Mucosa of descending colon (tissue), 3 donors: ENCODE results near the gene GSS. TPM values are rescaled to one million over a fixed set of nuclear protein-coding genes. Genes with fewer than 3 reads are reported as not detected.

Experiments
- ATAC-seq: fragments of 200-7000 bp; cut with Tn5 transposase; one replicate; pipeline ENCODE4 v1.9.1; 2020; ENCODE audit warnings: mild to moderate bottlenecking, moderate library complexity
- DNase-seq, 3 donors: peaks; one replicate each; pipeline ENCODE4 v3.0.0-alpha.2; 2020
- H3K36me3 ChIP-seq: fragments of 200-600 bp; one replicate; pipeline ENCODE4 v1.8.0; 2021; ENCODE audit warnings: low read depth, mild to moderate bottlenecking
- H3K4me1 ChIP-seq: fragments of 200-600 bp; one replicate; pipeline ENCODE4 v1.8.0; 2021; ENCODE audit warnings: low read depth, mild to moderate bottlenecking
- H3K4me3 ChIP-seq: fragments of 200-600 bp; one replicate; pipeline ENCODE4 v1.8.0; 2021; ENCODE audit warnings: mild to moderate bottlenecking
- H3K9me3 ChIP-seq: fragments of 200-600 bp; one replicate; pipeline ENCODE4 v1.8.0; 2021; ENCODE audit warnings: mild to moderate bottlenecking
- CTCF ChIP-seq: fragments of 200-600 bp; IDR thresholded peaks from one replicate; pipeline ENCODE4 v1.8.0; 2022; ENCODE audit warnings: antibody characterized with exemption, mild to moderate bottlenecking
- intact Hi-C, 2 donors: fragments of 100-400 bp; cut with DNase I in 1 of 2; cut with micrococcal nuclease in 1 of 2; formaldehyde crosslinking; loops; one replicate each; pipeline versions ENCODE4 v1.11.0 to v1.11.1; 2022; cut with DNase I, micrococcal nuclease
- total RNA-seq, 3 donors: library from RNA; stranded (reverse); fragmentation: NEBNext Ultra II Directional in 2 of 3; extraction: Animal tissue kit (Norgen Biotek cat#: 25700) in 2 of 3; gene quantifications; one replicate each; pipeline versions ENCODE4 v1.2.1 to v1.2.4, GENCODE V29; 2021 to 2023
- donor health status: DM: no; HTN: no; CAD: no; lungs with moderate emphysema.
- donor health status: DM: no; HTN: no; CAD: no.
- donor health status: DM: no; HTN: yes; CAD: no.

GSS gene
- total RNA-seq, 3 donors from 2014 or later, result 45.2 to 97.3 (median 91.8) TPM

GRCh38 chr20:34887023-34887422 lies 68.6 kb downstream of the GSS start:
- no peak for TF ChIP-seq CTCF
- Histone ChIP-seq H3K9me3 (no peaks in the 10 kb centered on the region), H3K4me3 (no peak overlapping the region), H3K4me1 (peaks cover 8% of the 10 kb centered on the region), H3K36me3 (no peaks in the 10 kb centered on the region)
- DNase-seq, result no peak
- intact Hi-C loops, result no loop called here
- no peak for ATAC-seq

GRCh38 chr20:34886122-34886521 lies 69.5 kb downstream of the GSS start:
- peak; percentile 71 for ATAC-seq
- Histone ChIP-seq H3K4me1 (peaks cover 3% of the 10 kb centered on the region), H3K9me3 (no peaks in the 10 kb centered on the region), H3K4me3 (no peak overlapping the region), H3K36me3 (no peaks in the 10 kb centered on the region)
- no peak for DNase-seq
- no peak for TF ChIP-seq CTCF
- intact Hi-C loops, result no loop called here

- DNase-seq (no peak), ATAC-seq (no peak)
- H3K4me1 ChIP-seq, result peaks cover 10% of the 10 kb centered on the region
- no peak for TF ChIP-seq CTCF
- no peak overlapping the region for H3K4me3 ChIP-seq
- no peaks in the 10 kb centered on the region for H3K36me3 ChIP-seq
- intact Hi-C loops, result no loop called here
- H3K9me3 ChIP-seq, result no peaks in the 10 kb centered on the region
Measured at GRCh38 chr20:34884260-34884659, 71.3 kb downstream of the GSS start.

GRCh38 chr20:34883809-34884208 lies 71.8 kb downstream of the GSS start:
- H3K9me3 ChIP-seq, result no peaks in the 10 kb centered on the region
- H3K4me1 ChIP-seq, result peaks cover 10% of the 10 kb centered on the region
- no peak for TF ChIP-seq CTCF
- intact Hi-C loops, result no loop called here
- H3K4me3 ChIP-seq, result no peak overlapping the region
- DNase-seq (no peak), ATAC-seq (no peak)
- no peaks in the 10 kb centered on the region for H3K36me3 ChIP-seq

- intact Hi-C loops, result no loop called here
- no peak for ATAC-seq
Measured at GRCh38 chr20:34883087-34883688, 72.4 kb downstream of the GSS start.

More at GRCh38 chr20:34883087-34883688, 72.4 kb downstream of the GSS start:
- no peaks in the 10 kb centered on the region for H3K36me3 ChIP-seq
- peaks cover 10% of the 10 kb centered on the region for H3K4me1 ChIP-seq
- H3K9me3 ChIP-seq, result no peaks in the 10 kb centered on the region
- no peak for DNase-seq
- H3K4me3 ChIP-seq, result no peak overlapping the region
- TF ChIP-seq CTCF, result no peak
